HEK293 (cell line): Measurements from ENCODE around the gene PER1.

ENCODE experiments used
- CTCF ChIA-PET: fragments of 350-600 bp; formaldehyde crosslinking; extraction: SDS; loops from one replicate; lab custom pipeline; 2021; ENCODE audit warnings: antibody characterized with exemption; lab: Yijun Ruan, JAX
- POLR2A ChIA-PET: fragments of 300-600 bp; formaldehyde crosslinking; extraction: SDS; loops from one replicate; lab custom pipeline; 2020; ENCODE audit warnings: antibody characterized with exemption, inconsistent platforms; lab: Yijun Ruan, JAX
- H3K27ac ChIP-seq: fragments of 200-500 bp; sonication (Bioruptor generic); 2 replicates; pipeline ENCODE4 v1.5.1; 2014; ENCODE audit warnings: low read depth, low read length, control low read depth, inconsistent platforms; ENCODE audit errors: extremely low read depth
- H3K36me3 ChIP-seq, 2 experiments: fragments of 200-500 bp in 1 of 2; sonication (Bioruptor generic) in 1 of 2; 1 replicate in 1 of 2; 2 replicates in 1 of 2; pipeline ENCODE4 v1.5.1; 2014 to 2017; ENCODE audit warnings: inconsistent platforms in 2 of 2, low read length in 2 of 2; ENCODE audit not compliant: control insufficient read depth in 2 of 2, insufficient read depth in 1 of 2
- H3K4me1 ChIP-seq: fragments of 200-500 bp; sonication (Bioruptor generic); 2 replicates; pipeline ENCODE4 v1.5.1; 2014; ENCODE audit warnings: mild to moderate bottlenecking, low read length, inconsistent platforms; ENCODE audit not compliant: control insufficient read depth, insufficient read depth
- H3K4me3 ChIP-seq: 2 replicates; pipeline ENCODE4 v1.5.1; 2011; ENCODE audit warnings: low read depth, mild to moderate bottlenecking, control low read depth, low read length, moderate library complexity
- H3K9me3 ChIP-seq: fragments of 200-500 bp; sonication (Bioruptor generic); 2 replicates; pipeline ENCODE4 v1.5.1; 2014; ENCODE audit warnings: low read depth, low read length, inconsistent platforms; ENCODE audit not compliant: control insufficient read depth, insufficient read depth
- GLIS2 ChIP-seq: fragments of 450-650 bp; formaldehyde crosslinking; IDR thresholded peaks from 2 replicates; pipeline ENCODE4 v1.5.1; 2016; ENCODE audit warnings: missing biosample characterization, missing genetic modification characterization
- HOXC10 ChIP-seq: sonication (generic); formaldehyde crosslinking; IDR thresholded peaks from 2 replicates; pipeline ENCODE4 v1.8.1; 2023; ENCODE audit warnings: mild to moderate bottlenecking, missing genetic modification reagents
- IKZF3 ChIP-seq: fragments of 450-650 bp; IDR thresholded peaks from 2 replicates; pipeline ENCODE4 v1.5.0; 2018; ENCODE audit warnings: missing biosample characterization, mild to moderate bottlenecking, missing genetic modification characterization, moderate library complexity
- SCRT2 ChIP-seq: fragments of 450-650 bp; formaldehyde crosslinking; IDR thresholded peaks from 2 replicates; pipeline ENCODE4 v1.5.1; 2016; ENCODE audit warnings: missing biosample characterization, missing genetic modification characterization
- SP2 ChIP-seq: fragments of 450-650 bp; formaldehyde crosslinking; IDR thresholded peaks from 2 replicates; pipeline ENCODE4 v1.5.1; 2016; ENCODE audit warnings: missing biosample characterization, missing genetic modification characterization
- WT1 ChIP-seq: fragments of 450-650 bp; formaldehyde crosslinking; IDR thresholded peaks from 2 replicates; pipeline ENCODE4 v1.5.1; 2016; ENCODE audit warnings: missing biosample characterization, missing genetic modification characterization
- YY1 ChIP-seq: fragments of 450-650 bp; formaldehyde crosslinking; IDR thresholded peaks from 2 replicates; pipeline ENCODE4 v1.5.1; 2018; ENCODE audit warnings: missing biosample characterization, missing genetic modification characterization
- ZBTB20 ChIP-seq: fragments of 450-650 bp; formaldehyde crosslinking; IDR thresholded peaks from 2 replicates; pipeline ENCODE4 v1.5.1; 2016; ENCODE audit warnings: missing biosample characterization, missing genetic modification characterization
- ZBTB48 ChIP-seq: fragments of 450-650 bp; formaldehyde crosslinking; IDR thresholded peaks from 2 replicates; pipeline ENCODE4 v1.5.1; 2016; ENCODE audit warnings: missing biosample characterization, missing genetic modification characterization
- ZBTB8A ChIP-seq: fragments of 450-650 bp; formaldehyde crosslinking; IDR thresholded peaks from 2 replicates; pipeline ENCODE4 v1.5.1; 2016; ENCODE audit warnings: missing biosample characterization, missing genetic modification characterization
- ZFP3 ChIP-seq: fragments of 450-650 bp; formaldehyde crosslinking; IDR thresholded peaks from 2 replicates; pipeline ENCODE4 v1.5.1; 2016; ENCODE audit warnings: low read depth, missing biosample characterization, missing genetic modification characterization
- ZNF169 ChIP-seq: fragments of 450-650 bp; formaldehyde crosslinking; IDR thresholded peaks from 2 replicates; pipeline ENCODE4 v1.5.1; 2016; ENCODE audit warnings: missing biosample characterization, missing genetic modification characterization
- ZNF221 ChIP-seq: fragments of 450-650 bp; formaldehyde crosslinking; IDR thresholded peaks from 2 replicates; pipeline ENCODE4 v1.5.1; 2017; ENCODE audit warnings: missing biosample characterization, missing genetic modification characterization, borderline replicate concordance
- ZNF24 ChIP-seq: fragments of 450-650 bp; formaldehyde crosslinking; IDR thresholded peaks from 2 replicates; pipeline ENCODE4 v1.5.1; 2016; ENCODE audit warnings: missing biosample characterization, missing genetic modification characterization
- ZNF391 ChIP-seq: fragments of 450-650 bp; formaldehyde crosslinking; IDR thresholded peaks from 2 replicates; pipeline ENCODE4 v1.5.1; 2016; ENCODE audit warnings: low read depth, missing biosample characterization, missing genetic modification characterization, borderline replicate concordance
- ZNF433 ChIP-seq: fragments of 450-650 bp; formaldehyde crosslinking; IDR thresholded peaks from 2 replicates; pipeline ENCODE4 v1.5.1; 2016; ENCODE audit warnings: missing biosample characterization, missing genetic modification characterization, low read depth
- ZNF623 ChIP-seq: fragments of 450-650 bp; formaldehyde crosslinking; IDR thresholded peaks from 2 replicates; pipeline ENCODE4 v1.5.1; 2016; ENCODE audit warnings: missing biosample characterization, missing genetic modification characterization
- ZNF624 ChIP-seq: fragments of 450-650 bp; formaldehyde crosslinking; IDR thresholded peaks from 2 replicates; pipeline ENCODE4 v1.5.1; 2017; ENCODE audit warnings: missing biosample characterization, missing genetic modification characterization
- ZNF76 ChIP-seq: fragments of 450-650 bp; formaldehyde crosslinking; IDR thresholded peaks from 2 replicates; pipeline ENCODE4; 2016; ENCODE audit warnings: low read depth, missing biosample characterization, missing genetic modification characterization, borderline replicate concordance
- ZNF791 ChIP-seq: fragments of 450-650 bp; formaldehyde crosslinking; IDR thresholded peaks from 2 replicates; pipeline ENCODE4 v1.5.1; 2016; ENCODE audit warnings: missing biosample characterization, missing genetic modification characterization
- ZNF830 ChIP-seq: fragments of 450-650 bp; IDR thresholded peaks from 2 replicates; pipeline ENCODE4 v1.5.0; 2018; ENCODE audit warnings: missing biosample characterization, missing genetic modification characterization, low read depth, mild to moderate bottlenecking, moderate library complexity
- ZSCAN23 ChIP-seq: fragments of 450-650 bp; formaldehyde crosslinking; IDR thresholded peaks from 2 replicates; pipeline ENCODE4 v1.5.1; 2016; ENCODE audit warnings: missing biosample characterization, missing genetic modification characterization
- TF ChIP-seq, protein P1 (sequence below): sonication (generic); formaldehyde crosslinking; IDR thresholded peaks from 2 replicates; pipeline ENCODE4 v1.8.1; 2022; ENCODE audit warnings: mild to moderate bottlenecking, moderate library complexity, missing genetic modification reagents
- TF ChIP-seq, protein P2 (sequence below): fragments of 450-650 bp; formaldehyde crosslinking; IDR thresholded peaks from 2 replicates; pipeline ENCODE4 v1.5.1; 2016; ENCODE audit warnings: missing biosample characterization, missing genetic modification characterization
- TF ChIP-seq, protein P3 (sequence below): fragments of 450-650 bp; formaldehyde crosslinking; IDR thresholded peaks from 2 replicates; pipeline ENCODE4 v1.5.1; 2016; ENCODE audit warnings: missing biosample characterization, missing genetic modification characterization

The PER1 gene

DNA sequence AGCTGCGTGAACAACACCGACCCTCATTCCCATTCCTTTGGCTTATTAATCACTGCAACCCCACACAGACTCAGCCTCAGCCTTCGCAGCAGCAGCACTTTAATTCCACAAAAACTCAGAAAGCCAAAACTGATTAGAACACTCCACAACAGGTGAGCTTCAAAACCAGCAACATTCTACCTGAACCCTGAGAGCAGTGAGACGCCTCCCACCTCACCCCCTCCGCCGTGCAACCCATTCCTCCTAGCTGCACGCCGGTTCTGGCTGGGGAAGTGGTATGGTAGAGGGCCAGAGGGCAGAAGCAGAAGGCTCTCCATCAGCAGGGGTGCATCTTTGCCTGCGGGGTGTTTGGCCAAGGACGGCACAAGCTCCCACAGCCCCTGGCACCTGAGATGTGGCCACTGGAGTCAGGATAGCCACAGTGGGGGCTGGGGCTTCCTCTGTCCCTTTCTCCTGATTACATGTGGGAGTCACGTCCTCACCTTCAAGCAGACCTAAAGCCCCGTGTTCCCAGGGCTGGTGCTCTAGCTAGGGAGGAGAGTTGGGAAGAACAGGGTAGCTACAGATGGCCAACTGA lies 36.1 kb upstream of the PER1 start:
- Histone ChIP-seq H3K4me3 (peak overlapping the region; percentile 75), H3K36me3 (no peaks in the 10 kb centered on the region), H3K9me3 (no peaks in the 10 kb centered on the region), H3K27ac (peak overlapping the region; percentile 75), H3K4me1 (peaks cover 13% of the 10 kb centered on the region)
- ChIA-PET POLR2A (interaction anchor here (0.8 to 13.9 kb wide), 8 partner anchors 15 to 128 kb away, joined by 3 to 394 read pairs (median 16); partner anchors contain the start of genes AURKB, CTC1, PFAS and SLC25A35), CTCF (interaction anchor here (0.6 to 1.9 kb wide), 11 partner anchors 21 to 627 kb away, joined by 3 to 12 read pairs (median 4); partner anchors contain the start of genes ALOXE3 and AURKB)
- no peak for TF ChIP-seq ZNF169 (tag by site-specific recombination)
- TF ChIP-seq ZBTB8A, result no peak
- TF ChIP-seq ZNF221 (tag by site-specific recombination), result no peak
- TF ChIP-seq SP2 (tag by site-specific recombination), result no peak
- TF ChIP-seq ZNF623 (tag by site-specific recombination), result no peak
- TF ChIP-seq YY1 (tag by site-specific recombination), result no peak
- TF ChIP-seq ZFP3, result no peak
- peak; percentile 82 for TF ChIP-seq SCRT2 (tag by site-specific recombination)
- TF ChIP-seq ZNF76 (tag by site-specific recombination), result 0 out of 2 replicates have a peak, but pooled peaks have one; percentile 7
- TF ChIP-seq ZBTB48 (tag by site-specific recombination), result peak; percentile 83
- TF ChIP-seq GLIS2 (tag by site-specific recombination), result peak; percentile 53
- TF ChIP-seq WT1, result no peak
- 0 out of 2 replicates have a peak, but pooled peaks have one; percentile 52 for TF ChIP-seq IKZF3 (tag by site-specific recombination)
- TF ChIP-seq, protein P1, sequence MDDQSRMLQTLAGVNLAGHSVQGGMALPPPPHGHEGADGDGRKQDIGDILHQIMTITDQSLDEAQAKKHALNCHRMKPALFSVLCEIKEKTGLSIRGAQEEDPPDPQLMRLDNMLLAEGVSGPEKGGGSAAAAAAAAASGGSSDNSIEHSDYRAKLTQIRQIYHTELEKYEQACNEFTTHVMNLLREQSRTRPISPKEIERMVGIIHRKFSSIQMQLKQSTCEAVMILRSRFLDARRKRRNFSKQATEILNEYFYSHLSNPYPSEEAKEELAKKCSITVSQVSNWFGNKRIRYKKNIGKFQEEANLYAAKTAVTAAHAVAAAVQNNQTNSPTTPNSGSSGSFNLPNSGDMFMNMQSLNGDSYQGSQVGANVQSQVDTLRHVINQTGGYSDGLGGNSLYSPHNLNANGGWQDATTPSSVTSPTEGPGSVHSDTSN, result no peak
- TF ChIP-seq, protein P2, sequence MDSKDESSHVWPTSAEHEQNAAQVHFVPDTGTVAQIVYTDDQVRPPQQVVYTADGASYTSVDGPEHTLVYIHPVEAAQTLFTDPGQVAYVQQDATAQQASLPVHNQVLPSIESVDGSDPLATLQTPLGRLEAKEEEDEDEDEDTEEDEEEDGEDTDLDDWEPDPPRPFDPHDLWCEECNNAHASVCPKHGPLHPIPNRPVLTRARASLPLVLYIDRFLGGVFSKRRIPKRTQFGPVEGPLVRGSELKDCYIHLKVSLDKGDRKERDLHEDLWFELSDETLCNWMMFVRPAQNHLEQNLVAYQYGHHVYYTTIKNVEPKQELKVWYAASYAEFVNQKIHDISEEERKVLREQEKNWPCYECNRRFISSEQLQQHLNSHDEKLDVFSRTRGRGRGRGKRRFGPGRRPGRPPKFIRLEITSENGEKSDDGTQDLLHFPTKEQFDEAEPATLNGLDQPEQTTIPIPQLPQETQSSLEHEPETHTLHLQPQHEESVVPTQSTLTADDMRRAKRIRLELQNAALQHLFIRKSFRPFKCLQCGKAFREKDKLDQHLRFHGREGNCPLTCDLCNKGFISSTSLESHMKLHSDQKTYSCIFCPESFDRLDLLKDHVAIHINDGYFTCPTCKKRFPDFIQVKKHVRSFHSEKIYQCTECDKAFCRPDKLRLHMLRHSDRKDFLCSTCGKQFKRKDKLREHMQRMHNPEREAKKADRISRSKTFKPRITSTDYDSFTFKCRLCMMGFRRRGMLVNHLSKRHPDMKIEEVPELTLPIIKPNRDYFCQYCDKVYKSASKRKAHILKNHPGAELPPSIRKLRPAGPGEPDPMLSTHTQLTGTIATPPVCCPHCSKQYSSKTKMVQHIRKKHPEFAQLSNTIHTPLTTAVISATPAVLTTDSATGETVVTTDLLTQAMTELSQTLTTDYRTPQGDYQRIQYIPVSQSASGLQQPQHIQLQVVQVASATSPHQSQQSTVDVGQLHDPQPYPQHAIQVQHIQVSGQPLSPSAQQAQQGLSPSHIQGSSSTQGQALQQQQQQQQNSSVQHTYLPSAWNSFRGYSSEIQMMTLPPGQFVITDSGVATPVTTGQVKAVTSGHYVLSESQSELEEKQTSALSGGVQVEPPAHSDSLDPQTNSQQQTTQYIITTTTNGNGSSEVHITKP, result no peak
- no peak for TF ChIP-seq ZNF391 (tag by site-specific recombination)
- no peak for TF ChIP-seq ZNF433
- TF ChIP-seq, protein P3, sequence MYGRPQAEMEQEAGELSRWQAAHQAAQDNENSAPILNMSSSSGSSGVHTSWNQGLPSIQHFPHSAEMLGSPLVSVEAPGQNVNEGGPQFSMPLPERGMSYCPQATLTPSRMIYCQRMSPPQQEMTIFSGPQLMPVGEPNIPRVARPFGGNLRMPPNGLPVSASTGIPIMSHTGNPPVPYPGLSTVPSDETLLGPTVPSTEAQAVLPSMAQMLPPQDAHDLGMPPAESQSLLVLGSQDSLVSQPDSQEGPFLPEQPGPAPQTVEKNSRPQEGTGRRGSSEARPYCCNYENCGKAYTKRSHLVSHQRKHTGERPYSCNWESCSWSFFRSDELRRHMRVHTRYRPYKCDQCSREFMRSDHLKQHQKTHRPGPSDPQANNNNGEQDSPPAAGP (tag by site-specific recombination), result no peak
- TF ChIP-seq ZNF624 (tag by site-specific recombination), result no peak
- 0 out of 2 replicates have a peak, but pooled peaks have one; percentile 3 for TF ChIP-seq ZBTB20 (tag by site-specific recombination)
- no peak for TF ChIP-seq ZNF24 (tag by site-specific recombination)
- TF ChIP-seq ZSCAN23 (tag by site-specific recombination), result no peak
- TF ChIP-seq ZNF830 (tag by site-specific recombination), result no peak
- TF ChIP-seq HOXC10 (CRISPR knock-in tag), result no peak
- no peak for TF ChIP-seq ZNF791 (tag by site-specific recombination)
